DOHH2 (cell line): Measurements from ENCODE around the gene GTSF1L.

ENCODE experiments used
- H3F3A ChIP-seq: fragments of 200-600 bp; sonication (generic), shearing (Covaris generic); 2 replicates; pipeline ENCODE4 v1.6.0; 2016; ENCODE audit warnings: antibody characterized with exemption, mild to moderate bottlenecking; ENCODE audit not compliant: control insufficient read depth, insufficient read depth
- H3K27ac ChIP-seq: fragments of 200-600 bp; sonication (generic); 2 replicates; pipeline ENCODE4 v1.5.1; 2014; ENCODE audit warnings: low read depth, mild to moderate bottlenecking, low read length, moderate library complexity
- H3K27me3 ChIP-seq: fragments of 200-600 bp; sonication (generic); 2 replicates; pipeline ENCODE4 v1.6.1; 2014; ENCODE audit warnings: mild to moderate bottlenecking, low read length, mixed read lengths; ENCODE audit not compliant: control insufficient read depth
- H3K36me3 ChIP-seq: fragments of 200-600 bp; sonication (generic); 2 replicates; pipeline ENCODE4 v1.6.1; 2014; ENCODE audit warnings: mild to moderate bottlenecking, low read length, moderate library complexity, mixed read lengths; ENCODE audit not compliant: control insufficient read depth
- H3K4me1 ChIP-seq: fragments of 200-600 bp; sonication (generic); 2 replicates; pipeline ENCODE4 v1.6.1; 2014; ENCODE audit warnings: mild to moderate bottlenecking, low read length, mixed read lengths; ENCODE audit not compliant: control insufficient read depth
- H3K4me2 ChIP-seq: fragments of 200-600 bp; sonication (generic); 2 replicates; pipeline ENCODE4 v1.6.0; 2014; ENCODE audit warnings: mild to moderate bottlenecking, low read length, moderate library complexity
- H3K4me3 ChIP-seq: fragments of 200-600 bp; sonication (generic); 2 replicates; pipeline ENCODE4 v1.5.1; 2014; ENCODE audit warnings: mild to moderate bottlenecking, low read length, mixed read lengths
- H3K79me2 ChIP-seq: fragments of 200-600 bp; sonication (generic); 2 replicates; pipeline ENCODE4 v1.6.1; 2014; ENCODE audit warnings: mild to moderate bottlenecking, low read length, mixed read lengths; ENCODE audit not compliant: control insufficient read depth
- H3K9me2 ChIP-seq: fragments of 200-600 bp; sonication (generic); replicated peaks from 2 replicates; pipeline ENCODE4 v1.6.1; 2014; ENCODE audit warnings: mild to moderate bottlenecking, low read length, mixed read lengths; ENCODE audit not compliant: control insufficient read depth
- H3K9me3 ChIP-seq: fragments of 200-600 bp; sonication (generic); 2 replicates; pipeline ENCODE4 v1.6.1; 2014; ENCODE audit warnings: antibody characterized with exemption, low read length, mixed read lengths; ENCODE audit not compliant: control insufficient read depth, insufficient read depth
- H4K20me1 ChIP-seq: fragments of 200-600 bp; sonication (generic); 2 replicates; pipeline ENCODE4 v1.6.0; 2014; ENCODE audit warnings: low read depth, mild to moderate bottlenecking, antibody characterized with exemption, low read length, moderate library complexity; ENCODE audit not compliant: control insufficient read depth, insufficient read depth
- EZH2phosphoT487 ChIP-seq: fragments of 200-600 bp; sonication (generic); IDR thresholded peaks from 2 replicates; pipeline ENCODE4 v1.6.1; 2017; ENCODE audit warnings: borderline replicate concordance, mild to moderate bottlenecking, antibody characterized with exemption, low read length, moderate library complexity, mixed read lengths
- TF ChIP-seq, protein P1 (sequence below): fragments of 200-600 bp; sonication (generic); IDR thresholded peaks from one replicate; pipeline ENCODE4 v1.5.1; 2014; ENCODE audit warnings: antibody characterized with exemption, mild to moderate bottlenecking, low read depth, low read length; ENCODE audit not compliant: poor library complexity, severe bottlenecking

Gene GTSF1L

DNA sequence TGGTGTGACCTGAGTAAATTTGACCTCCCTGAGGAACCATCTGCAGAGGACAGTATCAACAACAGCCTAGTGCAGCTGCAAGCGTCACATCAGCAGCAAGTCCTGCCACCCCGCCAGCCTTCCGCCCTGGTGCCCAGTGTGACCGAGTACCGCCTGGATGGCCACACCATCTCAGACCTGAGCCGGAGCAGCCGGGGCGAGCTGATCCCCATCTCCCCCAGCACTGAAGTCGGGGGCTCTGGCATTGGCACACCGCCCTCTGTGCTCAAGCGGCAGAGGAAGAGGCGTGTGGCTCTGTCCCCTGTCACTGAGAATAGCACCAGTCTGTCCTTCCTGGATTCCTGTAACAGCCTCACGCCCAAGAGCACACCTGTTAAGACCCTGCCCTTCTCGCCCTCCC lies 24.3 kb downstream of the GTSF1L start:
- H3K27ac ChIP-seq, result no peak overlapping the region

DNA sequence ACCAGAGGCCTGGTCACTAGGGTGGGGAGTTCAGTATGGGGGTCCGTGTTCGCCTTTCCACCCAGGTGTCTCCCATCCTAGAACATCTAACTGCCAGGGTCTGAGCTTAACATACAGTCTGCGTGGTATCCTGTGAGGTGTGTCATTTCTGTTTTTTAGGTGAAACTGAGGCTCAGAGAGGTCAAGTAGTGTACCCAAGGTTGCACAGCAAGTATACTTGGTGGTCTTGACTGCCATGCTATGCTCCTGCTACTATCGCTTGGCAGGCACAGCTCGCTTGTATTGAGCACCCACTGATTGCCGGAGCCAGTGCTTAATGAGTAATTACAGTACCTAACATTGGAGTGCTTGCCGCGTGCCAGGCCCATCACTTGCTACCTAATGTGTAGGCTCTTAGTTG lies 26.2 kb downstream of the GTSF1L start:
- no peaks in the 10 kb centered on the region for H3K27me3 ChIP-seq
- H3K4me1 ChIP-seq, result no peaks in the 10 kb centered on the region
- no peak overlapping the region for H3K4me3 ChIP-seq
- H3K9me2 ChIP-seq, result no peaks in the 10 kb centered on the region
- no peak overlapping the region for H3K4me2 ChIP-seq
- no peak overlapping the region for H3K27ac ChIP-seq
- H3F3A ChIP-seq, result no peaks in the 10 kb centered on the region
- TF ChIP-seq, protein P1, sequence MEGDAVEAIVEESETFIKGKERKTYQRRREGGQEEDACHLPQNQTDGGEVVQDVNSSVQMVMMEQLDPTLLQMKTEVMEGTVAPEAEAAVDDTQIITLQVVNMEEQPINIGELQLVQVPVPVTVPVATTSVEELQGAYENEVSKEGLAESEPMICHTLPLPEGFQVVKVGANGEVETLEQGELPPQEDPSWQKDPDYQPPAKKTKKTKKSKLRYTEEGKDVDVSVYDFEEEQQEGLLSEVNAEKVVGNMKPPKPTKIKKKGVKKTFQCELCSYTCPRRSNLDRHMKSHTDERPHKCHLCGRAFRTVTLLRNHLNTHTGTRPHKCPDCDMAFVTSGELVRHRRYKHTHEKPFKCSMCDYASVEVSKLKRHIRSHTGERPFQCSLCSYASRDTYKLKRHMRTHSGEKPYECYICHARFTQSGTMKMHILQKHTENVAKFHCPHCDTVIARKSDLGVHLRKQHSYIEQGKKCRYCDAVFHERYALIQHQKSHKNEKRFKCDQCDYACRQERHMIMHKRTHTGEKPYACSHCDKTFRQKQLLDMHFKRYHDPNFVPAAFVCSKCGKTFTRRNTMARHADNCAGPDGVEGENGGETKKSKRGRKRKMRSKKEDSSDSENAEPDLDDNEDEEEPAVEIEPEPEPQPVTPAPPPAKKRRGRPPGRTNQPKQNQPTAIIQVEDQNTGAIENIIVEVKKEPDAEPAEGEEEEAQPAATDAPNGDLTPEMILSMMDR, result no peak
- TF ChIP-seq EZH2phosphoT487, result no peak
- peaks cover 28% of the 10 kb centered on the region for H4K20me1 ChIP-seq
- peaks cover 55% of the 10 kb centered on the region for H3K79me2 ChIP-seq
- no peaks in the 10 kb centered on the region for H3K9me3 ChIP-seq
- H3K36me3 ChIP-seq, result peaks cover 84% of the 10 kb centered on the region

More for the DNA sequence above, 24.3 kb downstream of the GTSF1L start:
- no peaks in the 10 kb centered on the region for H3K27me3 ChIP-seq
- no peaks in the 10 kb centered on the region for H3F3A ChIP-seq
- H3K79me2 ChIP-seq, result peaks cover 44% of the 10 kb centered on the region
- H3K9me2 ChIP-seq, result no peaks in the 10 kb centered on the region
- TF ChIP-seq EZH2phosphoT487, result no peak
- TF ChIP-seq, protein P1, result no peak
- H3K36me3 ChIP-seq, result peaks cover 80% of the 10 kb centered on the region
- H3K4me1 ChIP-seq, result peaks cover 5% of the 10 kb centered on the region
- peaks cover 28% of the 10 kb centered on the region for H4K20me1 ChIP-seq
- no peak overlapping the region for H3K4me3 ChIP-seq
- no peaks in the 10 kb centered on the region for H3K9me3 ChIP-seq
- no peak overlapping the region for H3K4me2 ChIP-seq

DNA sequence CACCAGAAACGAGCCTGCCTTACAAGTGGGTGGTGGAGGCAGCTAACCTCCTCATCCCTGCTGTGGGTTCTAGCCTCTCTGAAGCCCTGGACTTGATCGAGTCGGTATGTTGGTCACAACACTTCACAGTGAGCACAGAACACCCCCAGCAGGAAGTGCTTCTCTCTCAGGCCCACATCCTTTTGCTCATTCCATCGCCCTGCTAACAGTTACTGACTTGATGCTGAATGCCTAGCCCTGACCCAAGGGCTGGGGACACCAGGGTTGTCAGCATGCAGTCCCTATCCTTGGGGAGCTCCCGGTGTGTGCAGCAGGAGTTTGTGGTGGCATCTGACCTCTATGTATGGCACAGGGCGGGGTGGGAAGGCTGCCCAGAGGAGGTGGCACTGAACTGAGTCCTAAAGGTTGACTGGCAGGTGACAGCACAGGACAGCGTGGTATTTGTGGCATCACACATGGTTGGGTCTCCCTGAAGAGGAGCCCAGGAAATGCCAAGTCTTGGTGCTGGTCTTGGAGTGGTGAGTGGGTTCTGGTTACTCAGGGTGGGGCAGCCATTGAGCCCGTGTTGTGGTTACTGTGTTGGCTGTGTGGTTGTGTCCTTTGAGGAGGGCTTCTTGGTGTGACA lies 26.7 kb downstream of the GTSF1L start:
- no peaks in the 10 kb centered on the region for H3K9me2 ChIP-seq
- H3K36me3 ChIP-seq, result peaks cover 86% of the 10 kb centered on the region
- no peak overlapping the region for H3K4me3 ChIP-seq
- peaks cover 56% of the 10 kb centered on the region for H3K79me2 ChIP-seq
- H4K20me1 ChIP-seq, result peaks cover 28% of the 10 kb centered on the region
- no peak for TF ChIP-seq EZH2phosphoT487
- TF ChIP-seq, protein P1, result no peak
- H3K9me3 ChIP-seq, result no peaks in the 10 kb centered on the region
- H3K4me2 ChIP-seq, result no peak overlapping the region
- H3K27ac ChIP-seq, result no peak overlapping the region
- H3K27me3 ChIP-seq, result no peaks in the 10 kb centered on the region
- H3F3A ChIP-seq, result no peaks in the 10 kb centered on the region
- H3K4me1 ChIP-seq, result no peaks in the 10 kb centered on the region
